HG02642 (cell line): Measurements from ENCODE around the gene ANKS6.
"Not testable (repeated sequence)": the region's sequence is repeated elsewhere in the genome, so short reads cannot be mapped to it uniquely, and the experiment has no call there.

ENCODE experiments used
- ATAC-seq: cut with Tn5 transposase; IDR thresholded peaks from one replicate; pipeline ENCODE4 v1.9.1; 2021; ENCODE audit warnings: mild to moderate bottlenecking; ENCODE audit not compliant: unreplicated experiment, poor library complexity

Gene ANKS6

DNA sequence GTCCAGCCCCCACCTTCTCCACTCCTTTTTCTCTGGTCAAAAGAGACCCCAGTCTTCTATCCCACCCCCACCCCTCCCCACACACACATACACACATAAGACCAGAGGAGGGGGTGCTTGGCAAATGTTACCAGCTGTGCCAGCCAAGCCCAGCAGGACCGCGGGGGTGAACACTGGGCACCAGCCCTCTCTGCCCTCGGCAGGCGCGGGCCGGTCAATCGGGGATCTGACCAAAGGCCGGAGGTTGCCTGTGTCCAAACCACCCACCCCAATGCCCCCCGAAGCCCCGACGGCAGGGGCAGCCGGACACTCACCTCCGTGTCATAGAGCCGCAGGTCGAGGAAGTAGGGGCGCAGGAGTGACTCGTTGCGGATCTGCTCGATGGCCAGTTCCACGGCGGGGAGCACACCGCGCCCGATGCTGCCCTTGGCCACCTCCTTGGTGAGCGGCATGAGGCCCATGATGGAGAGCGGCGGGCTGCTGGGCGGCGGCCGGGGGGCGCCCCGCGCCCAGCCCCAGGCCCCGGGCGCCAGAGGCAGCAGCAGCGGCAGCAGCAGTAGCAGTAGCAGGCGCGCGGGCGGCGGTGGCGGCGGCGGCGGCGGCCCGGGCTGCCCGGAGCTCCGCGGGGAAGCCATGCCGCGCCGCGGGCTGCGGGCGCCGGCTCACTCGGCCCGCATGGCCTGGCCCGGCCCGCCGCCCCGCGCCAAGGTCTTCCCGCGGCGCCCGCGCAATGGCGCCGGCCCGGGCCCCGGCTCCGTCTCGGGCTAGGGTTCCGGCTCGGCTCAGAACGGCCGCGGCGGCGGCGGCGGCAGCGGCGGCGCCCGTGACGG, 88.0 kb downstream of the ANKS6 start:
- no peak for ATAC-seq

DNA sequence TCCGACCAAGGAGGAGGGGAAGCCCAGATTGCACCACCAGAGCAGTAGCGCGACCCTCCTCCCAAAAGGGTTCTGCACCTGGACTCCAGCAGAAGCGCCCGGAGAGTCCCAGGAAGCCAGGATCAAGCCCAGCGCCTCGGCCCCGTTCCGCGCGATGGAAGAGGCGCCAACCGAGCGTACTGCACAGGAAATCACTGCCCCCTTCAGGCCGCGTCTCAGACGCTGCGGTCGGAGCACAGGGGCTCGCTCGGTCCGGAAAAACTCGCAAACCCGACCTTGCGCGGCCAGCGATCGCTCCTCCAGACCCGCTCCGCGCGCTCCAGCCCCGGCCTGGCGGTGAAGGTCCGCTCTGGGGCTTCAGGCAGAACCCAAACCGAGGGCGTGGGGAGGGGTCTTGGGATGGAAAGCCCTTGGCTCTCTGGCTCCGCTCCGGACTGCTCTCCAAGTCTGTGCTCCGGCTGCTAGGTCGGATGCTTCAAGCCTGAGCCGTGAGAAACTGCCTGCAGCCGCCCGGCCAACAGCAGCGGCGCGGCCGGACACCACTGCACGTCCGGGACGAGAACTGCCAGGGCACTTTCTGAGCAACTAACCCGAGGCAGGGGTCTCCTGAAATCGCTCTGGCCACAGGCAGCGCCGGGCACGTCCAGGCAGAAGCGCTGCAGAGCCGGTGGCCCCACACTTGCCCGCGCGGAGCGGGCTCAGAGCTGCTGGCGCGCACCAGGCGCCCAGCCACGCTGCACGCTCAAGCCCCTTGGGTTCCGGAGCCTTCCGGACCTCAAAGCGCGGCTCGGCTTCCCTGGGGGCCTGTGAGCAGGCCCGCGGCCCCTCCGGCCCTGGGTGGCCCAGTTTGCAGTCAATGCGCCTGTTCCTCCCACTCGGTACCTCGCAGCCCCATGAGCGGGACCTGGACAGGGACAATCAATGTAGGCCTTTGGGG, 88.9 kb downstream of the ANKS6 start:
- ATAC-seq: peak; percentile 43

DNA sequence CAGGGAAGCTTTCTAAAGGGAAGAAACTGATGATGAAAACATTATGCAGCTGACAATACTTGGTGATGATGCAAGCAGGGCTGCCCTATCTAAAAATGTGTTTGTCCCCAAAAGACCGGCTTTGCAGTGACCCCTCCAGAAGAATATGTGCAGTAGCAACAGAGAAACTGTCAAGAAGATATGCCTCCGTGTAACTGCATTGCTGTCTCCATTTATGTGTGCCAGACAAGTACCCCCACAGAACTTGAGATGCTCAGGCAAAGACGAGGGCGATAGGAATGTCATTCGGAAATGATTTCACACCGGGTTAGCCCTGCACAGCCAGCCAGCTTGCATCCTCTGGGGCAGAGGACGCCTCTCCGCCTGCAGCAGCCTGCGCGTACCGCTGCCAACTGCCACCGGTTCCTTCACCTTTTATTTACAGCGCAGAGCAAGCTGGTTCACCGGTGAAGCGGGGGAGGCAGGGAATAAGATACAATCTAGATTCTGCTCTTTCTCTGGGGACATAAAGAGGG, 89.6 kb downstream of the ANKS6 start:
- ATAC-seq: no peak

DNA sequence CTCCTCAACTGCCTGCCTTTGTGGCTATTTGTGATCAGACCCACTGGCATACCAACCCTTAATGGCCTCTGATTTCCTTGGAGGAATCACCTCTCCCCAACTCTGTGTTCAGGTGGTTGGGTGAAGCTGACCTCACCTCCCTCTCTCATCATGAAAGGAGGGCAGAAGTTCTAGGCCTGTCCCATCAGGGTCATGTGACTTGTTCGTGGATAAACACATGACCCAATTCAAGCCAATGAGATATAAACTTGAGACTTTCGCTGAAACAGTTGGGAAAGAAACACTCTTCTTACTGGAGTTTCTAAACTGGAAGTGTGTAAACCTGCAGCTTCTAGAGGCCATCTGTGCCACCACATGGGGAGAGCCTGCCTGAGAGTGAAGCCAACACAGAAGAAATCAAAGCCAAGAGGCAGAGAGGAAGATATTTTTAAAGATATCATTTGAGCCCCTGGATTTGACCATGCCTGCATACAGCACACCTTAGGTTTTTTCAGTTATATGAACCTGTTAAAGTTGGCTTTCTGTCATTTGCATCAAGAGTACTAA, 93.4 kb downstream of the ANKS6 start:
- no peak for ATAC-seq

DNA sequence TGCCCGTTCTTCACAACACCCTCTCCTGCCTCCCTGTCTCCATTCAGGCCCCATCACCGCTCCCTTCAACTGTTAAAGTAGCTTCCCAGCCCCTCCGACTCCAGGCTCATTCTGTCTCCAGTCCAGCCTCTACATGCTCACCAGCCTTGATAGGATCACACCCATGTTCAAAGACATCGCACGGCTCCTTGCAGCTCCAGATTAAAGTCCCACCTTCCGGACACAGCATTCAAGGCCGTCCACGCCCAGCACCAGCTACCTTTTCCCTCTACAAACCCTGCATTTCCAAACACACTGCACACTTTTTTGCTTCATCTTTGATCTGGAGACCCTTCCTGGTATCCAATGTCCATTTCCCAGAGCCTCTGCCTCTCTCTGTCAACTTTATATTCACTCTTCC, 94.0 kb downstream of the ANKS6 start:
- ATAC-seq: no peak

DNA sequence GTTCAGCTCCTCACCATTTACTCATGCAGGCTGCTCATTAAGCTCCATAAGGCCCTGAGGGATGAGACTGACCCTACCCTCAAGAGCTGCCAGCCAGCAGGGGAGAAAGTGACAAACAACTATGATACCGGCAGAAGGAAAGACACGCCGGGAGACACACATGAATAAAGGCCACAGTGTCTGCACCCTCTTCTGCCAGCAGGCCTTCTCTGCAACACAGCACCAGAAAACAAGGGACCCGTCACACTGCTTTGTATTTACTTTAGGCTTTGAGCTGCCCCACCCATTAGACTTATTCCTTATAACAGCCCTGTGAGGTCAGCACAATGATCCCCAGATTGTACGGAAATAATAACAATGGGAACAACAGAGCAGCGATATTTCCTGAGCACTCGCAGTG, 94.8 kb downstream of the ANKS6 start:
- no peak for ATAC-seq

DNA sequence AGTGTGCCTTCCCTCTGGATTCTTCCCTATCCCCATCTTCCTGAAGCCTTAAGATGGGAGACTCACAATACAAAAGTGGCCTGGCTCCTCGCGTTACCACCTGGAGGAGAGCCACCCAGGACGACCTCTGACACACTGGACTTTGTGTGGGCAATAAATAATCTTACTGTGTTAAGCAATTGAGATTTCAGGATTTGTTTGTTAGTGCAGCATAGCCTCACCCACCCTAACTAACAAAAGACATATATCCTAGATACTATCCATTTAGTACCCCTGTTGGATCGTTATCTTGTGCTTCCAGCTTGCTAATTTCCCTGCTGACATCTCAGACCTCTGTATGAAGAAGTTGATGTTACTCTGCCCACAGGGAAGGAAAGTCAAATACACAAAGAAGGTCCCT, 95.6 kb downstream of the ANKS6 start:
- ATAC-seq: no peak

DNA sequence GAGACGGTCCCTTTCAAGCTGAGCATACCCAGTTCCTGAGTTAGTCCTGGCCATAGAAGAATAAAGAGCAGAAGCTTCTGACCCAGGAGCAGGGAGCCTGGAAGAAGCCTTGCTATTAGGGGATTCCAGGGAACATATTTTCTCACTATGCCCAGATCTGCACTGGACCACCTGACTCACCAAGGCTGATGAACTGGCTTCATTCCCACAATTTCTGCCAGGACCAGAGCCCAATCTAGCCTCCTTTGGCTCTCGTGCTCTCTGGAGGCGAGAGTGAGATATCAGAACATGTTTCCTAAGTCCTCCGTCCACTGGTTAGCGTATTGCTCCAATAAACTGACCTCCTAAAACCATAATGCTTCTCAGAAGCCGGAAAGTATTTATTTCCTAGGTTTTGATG, 97.5 kb downstream of the ANKS6 start:
- ATAC-seq: no peak

DNA sequence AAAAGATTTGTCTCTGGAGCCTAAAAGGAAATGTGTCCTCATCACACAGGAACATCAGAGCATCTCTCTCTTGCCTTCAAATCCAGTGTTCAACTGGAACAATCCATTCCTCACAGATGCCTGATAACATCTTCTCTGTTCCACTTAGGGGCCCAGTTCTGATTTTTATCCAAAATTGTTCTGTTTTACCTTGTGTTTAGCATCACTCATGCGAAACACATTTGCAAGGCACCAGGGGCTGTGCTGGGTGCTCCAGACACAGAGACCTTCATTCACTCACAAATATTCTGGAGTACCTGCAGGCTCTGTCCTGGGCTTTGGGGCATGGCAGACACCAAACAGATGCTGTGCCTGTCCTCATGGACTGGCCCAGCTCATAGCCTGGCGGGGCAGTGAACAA, 101.4 kb downstream of the ANKS6 start:
- ATAC-seq: no peak

DNA sequence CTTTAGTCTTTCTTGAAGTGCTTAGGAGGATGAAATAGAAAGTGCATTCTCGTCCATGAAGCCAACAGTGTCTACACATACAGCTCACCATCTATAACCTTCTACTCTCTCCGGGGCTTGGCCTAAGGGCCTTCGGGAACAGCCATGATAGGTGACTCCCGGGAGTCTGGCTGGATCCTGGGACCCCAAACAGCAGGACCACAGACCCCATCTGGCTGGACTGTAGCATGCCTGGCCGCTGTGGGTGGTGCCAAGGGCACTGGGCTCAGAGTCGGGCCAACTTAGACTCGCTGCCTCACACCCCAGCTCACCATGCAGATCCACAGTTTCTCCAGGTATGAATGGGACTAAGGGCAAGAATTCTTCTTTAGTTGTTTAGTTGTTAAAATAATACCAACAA, 104.0 kb downstream of the ANKS6 start:
- no peak for ATAC-seq

DNA sequence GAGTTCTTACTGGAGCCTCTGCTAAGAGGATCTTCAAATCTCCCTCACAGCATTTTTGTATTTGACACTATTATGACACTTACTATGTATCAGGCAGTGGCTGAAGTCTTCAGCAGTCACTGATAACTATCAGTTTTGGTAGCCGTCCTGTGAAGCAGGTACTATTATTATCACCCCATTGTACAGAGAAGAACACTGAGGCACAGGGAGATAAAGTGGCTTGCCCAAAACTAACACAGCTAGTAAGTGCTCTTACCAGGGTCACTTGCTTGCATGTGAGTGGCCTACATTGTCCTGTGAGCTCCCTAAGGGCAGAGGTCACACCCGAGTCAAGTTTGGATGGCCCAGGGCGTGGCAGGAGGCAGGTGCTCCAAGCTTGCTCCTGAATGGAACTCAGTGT, 104.5 kb downstream of the ANKS6 start:
- ATAC-seq: no peak

DNA sequence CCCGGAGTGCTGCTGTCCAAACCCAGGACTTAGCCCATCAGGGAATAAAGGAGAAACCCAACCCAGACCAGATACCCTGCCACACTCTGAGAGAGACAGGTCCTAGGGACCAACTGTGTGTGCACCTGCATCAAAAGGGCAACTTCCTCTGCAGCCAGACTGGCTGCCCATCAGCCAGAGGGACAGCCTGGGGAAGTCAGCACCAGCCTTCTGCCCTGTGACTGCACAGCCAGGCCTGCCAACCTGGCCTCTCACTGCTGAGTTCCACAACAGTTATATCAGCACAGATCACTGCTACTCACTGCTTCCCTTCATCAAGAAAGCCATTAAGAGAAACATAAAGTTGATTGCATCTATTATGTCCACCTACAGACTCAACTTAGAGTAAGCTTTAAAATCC, 105.7 kb downstream of the ANKS6 start:
- ATAC-seq: no peak

DNA sequence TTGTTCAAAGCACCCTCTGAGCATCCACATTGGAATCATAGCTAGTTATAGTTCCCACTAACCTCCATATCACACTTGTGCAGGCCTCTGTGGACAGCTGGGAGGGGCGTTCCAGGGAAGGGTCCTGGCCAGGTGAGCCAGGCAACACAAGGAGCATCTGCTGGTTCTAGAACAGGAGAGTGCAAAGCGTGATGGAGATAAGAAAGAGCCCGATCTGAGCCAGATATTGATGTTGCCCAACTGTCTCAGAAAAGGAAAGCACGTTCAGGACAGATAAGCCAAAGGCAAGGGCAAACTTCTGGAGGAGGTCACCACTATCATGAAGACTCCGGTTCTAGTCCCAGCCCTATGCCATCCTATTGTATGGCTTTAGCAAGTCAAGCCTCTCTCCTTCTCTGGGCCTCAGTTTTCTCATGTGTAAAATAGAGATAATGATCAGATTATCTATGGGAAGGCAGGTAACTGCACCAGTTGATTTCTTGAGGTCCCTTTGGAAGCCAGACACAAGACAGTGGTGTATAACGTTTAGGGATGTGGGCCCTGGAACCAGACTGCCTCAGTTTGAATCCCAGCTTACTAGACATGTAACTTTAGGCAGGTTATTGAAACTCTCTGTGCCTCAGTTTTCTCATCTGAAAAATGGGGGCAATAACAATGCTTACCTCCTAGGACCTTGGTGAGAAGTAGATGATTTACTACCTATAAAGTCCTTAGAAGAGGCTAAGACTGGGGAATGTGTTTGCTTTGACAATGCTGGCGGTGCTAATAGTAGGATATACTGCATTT, 107.5 kb downstream of the ANKS6 start:
- no peak for ATAC-seq

DNA sequence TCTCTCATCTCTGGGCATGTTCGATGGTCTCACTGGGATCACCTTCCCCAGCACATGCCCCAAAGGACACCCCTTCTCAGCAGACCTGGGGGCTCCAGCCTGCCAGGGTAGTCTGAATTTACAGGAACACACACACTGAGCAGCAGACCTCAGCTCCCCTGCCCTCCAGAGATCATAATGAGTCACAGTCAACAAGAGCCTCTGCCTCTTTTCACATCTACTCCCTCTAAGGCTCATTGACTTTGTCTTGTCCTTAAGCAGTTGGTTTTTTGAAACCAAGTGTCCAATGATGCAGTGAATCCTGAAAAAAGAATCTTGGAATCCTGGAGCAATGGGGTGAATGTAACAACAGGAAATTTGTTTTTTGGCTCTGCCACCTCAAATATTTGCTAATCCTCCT, 108.4 kb downstream of the ANKS6 start:
- ATAC-seq: no peak

DNA sequence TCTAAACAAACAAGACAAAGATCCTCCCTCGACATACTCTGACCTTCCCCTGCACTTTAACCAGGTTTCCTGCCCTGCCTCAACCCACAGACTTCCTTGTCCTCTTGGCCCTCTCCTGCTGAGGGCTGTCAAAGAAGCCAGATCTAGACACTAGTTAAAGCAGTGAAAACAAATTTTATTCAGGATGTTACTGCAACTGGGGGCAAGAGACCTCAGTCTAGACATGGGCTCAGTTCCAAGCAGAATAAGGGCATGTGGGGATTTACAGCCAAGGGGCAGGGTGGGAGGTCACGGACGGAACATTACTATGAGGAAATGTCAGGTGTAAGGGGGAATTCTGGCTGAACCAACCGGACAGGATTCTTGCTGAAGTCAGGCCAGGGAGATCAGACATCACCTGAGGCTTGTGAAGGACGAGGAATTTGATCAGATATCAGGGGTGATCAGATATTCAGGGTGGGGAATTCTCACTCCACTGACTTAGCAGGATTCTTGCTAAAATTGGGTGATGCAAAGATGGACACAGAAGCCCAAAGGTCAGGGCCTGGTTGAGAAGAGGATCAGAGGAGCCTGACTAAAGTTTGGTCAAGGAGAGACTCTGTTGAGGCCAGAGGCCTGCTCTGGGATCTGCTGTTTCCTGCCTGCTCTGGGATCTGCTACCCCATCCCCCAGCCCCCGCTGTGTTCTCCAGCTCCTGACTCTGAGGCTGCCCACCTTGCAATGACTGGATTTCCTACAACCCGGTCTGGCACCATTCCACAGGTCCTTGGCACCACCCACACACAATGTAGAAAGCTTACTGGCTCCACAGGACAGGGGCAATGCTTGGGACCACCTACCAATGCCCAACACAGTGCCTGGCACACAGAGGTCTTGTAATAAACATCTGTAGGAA, 109.1 kb downstream of the ANKS6 start:
- ATAC-seq: no peak

DNA sequence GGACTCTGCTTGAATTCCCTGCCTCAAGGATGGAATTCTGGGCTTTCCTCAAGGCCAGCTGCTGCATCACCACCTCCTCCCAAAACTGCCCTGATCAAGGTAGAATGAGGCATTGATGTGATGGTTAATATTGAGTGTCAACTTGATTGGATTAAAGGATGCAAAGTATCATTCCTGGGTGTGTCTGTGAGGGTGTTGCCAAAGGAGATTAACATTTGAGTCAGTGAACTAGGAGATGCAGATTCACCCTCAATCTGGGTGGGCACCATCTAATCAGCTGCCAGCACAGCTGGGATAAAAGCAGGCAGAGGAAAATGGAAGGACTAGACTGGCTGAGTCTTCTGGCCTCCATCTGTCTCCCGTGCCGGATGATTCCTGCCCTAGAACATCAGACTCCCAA, 111.5 kb downstream of the ANKS6 start:
- ATAC-seq: not testable (repeated sequence)
